Non-pigmented ciliary epithelial cell (primary cell): ENCODE data around the gene VSTM5.
A peak's percentile ranks its signal among the peaks of the same experiment; 100 is the strongest.
"Not testable (repeated sequence)": the region's sequence is repeated elsewhere in the genome, so short reads cannot be mapped to it uniquely, and the experiment has no call there.

Source experiments
- DNase-seq: peaks from one replicate; pipeline ENCODE4 v3.0.0-alpha.2; 2010; ENCODE audit warnings: low read depth

The VSTM5 gene, protein sequence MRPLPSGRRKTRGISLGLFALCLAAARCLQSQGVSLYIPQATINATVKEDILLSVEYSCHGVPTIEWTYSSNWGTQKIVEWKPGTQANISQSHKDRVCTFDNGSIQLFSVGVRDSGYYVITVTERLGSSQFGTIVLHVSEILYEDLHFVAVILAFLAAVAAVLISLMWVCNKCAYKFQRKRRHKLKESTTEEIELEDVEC

GRCh38 chr11:93850594-93851018 is at the start of gene VSTM5:
Gene VSTM5, minus strand, starts transcription at chr11:93850618. Its CDS starts 116 bp downstream, at chr11:93850502.
- DNase-seq: no peak

DNA sequence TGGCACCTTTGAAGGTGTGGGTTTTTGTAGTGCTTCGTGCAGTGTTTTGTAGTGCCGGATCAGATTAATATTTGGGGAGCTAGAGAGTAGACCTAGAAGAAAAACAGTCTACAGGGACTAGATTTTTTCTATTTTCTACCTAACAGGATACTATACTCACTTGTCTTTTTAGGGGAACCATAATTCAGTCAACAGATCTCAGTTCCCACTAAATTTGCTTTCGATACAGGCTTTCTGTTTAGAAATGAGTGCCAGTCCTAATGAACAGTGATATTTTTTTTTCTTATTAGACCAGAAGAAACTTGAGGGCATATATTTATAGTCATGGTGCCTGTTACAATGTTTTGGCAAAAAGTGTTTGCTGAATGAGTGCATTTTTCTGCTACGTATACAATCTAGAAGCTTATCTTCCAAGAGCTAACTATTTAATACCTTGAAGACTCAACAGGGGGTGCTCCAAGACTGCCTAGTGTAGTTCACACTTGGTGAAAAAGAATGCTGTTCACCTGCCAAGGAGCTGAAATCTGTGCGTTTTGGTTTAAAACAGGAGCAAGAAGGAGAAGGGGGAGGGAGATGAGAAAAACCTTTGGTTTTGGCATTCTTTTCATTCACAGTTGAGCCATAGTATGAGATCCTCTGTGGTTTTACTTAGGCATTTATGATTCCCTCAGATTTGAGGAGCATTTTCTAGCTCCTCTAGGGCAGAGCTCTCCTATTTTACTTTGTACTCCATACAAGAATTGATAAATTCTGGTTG is 44.9 kb upstream of the VSTM5 start:
- DNase-seq: peak; percentile 55

DNA sequence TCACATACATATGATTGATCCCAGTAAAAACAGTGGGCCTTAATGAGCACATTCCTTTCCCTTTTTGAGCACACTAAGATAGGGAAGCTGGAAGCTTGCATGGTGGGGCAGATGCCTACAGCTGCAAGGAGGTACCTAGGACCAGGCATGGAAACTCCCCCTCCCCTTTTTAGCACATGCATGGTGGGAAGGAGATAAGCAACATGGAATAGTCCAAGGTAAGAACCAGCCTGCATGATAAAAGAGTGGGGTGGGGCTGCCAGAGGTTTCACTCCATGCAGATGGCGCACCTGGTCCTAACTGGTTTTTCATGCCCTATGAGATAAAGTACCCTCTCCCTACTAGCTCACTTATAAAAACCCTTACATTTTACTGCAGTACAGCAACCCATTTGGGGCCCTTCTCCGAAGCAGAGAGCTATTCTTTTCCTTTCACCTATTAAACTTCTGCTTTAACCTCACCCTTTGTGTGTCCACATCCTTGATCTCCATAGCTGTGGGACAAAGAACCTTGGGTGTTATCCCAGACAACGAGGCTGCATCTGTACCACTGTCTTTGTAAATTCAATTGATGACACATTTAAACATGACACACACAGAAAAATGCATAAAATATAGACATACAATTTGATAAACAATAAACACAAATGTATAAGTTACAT is 40.1 kb upstream of the VSTM5 start:
- DNase-seq: no peak

- no peak for DNase-seq
Observed at GRCh38 chr11:93887111-93887510, 36.7 kb upstream of the VSTM5 start.

- not testable (repeated sequence) for DNase-seq
Observed at GRCh38 chr11:93879114-93879513, 28.7 kb upstream of the VSTM5 start.

- DNase-seq: no peak
Observed at GRCh38 chr11:93875637-93876036, 25.2 kb upstream of the VSTM5 start.

DNA sequence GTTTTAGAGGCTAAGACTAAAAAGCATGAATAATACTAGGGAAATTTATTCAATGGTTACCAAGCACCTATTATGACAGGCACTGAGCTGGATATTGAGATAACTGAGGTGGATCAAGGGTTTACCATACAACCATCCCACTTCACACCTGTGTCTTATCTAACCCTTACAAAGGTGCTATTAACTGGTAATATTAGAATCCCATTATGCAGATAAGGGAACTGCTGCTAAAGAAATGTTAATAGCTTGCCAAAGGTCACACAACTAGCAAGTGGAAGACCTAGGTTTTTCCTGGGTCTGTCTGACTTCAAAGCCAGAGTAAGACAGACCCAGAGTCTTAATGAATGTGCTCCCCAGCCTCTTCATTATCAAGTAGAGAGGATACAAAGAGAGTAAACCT is 21.1 kb upstream of the VSTM5 start:
- DNase-seq: no peak

- DNase-seq: no peak
Observed at GRCh38 chr11:93870616-93871015, 20.2 kb upstream of the VSTM5 start.

DNA sequence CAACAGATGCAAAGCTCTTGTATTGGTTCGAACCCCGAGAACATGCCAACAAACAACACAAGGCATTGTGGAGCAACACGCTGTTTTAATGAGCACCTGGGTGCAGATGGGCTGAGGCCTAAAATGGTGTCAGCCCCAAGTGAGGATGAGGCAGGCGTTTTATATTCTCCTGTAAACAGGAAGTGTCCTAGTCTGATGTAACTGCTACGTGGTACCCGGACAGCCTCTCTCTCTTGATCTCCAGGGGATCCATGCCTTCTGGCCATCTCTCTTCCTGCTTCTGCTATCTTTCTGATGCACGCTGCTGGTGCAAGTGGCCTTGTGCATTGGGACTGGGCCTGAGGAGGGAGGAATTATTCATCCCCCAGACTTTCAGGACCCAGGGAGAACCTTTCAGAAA is 19.4 kb upstream of the VSTM5 start:
- DNase-seq: no peak

DNA sequence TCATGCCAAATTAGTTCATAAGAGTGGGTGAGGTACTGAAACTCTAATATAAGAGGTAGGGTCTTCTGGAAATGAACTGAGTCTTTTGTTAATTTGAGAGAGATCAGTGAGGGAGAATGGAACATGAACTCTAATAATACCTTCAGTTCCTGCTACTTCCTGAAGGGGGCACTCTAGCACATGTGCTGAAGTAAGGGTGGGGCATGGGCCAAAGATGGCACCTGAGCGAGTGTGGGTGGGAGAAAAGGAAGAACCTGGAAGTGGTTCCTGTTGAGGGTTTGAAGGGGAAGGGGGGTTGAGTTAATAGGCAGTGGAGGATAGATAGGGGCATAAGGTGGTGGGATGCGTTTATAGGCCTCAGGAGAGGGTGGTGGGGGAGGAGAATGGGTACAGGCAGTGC is 18.0 kb upstream of the VSTM5 start:
- DNase-seq: not testable (repeated sequence)

- DNase-seq: no peak
Observed at GRCh38 chr11:93861808-93862207, 11.4 kb upstream of the VSTM5 start.

DNA sequence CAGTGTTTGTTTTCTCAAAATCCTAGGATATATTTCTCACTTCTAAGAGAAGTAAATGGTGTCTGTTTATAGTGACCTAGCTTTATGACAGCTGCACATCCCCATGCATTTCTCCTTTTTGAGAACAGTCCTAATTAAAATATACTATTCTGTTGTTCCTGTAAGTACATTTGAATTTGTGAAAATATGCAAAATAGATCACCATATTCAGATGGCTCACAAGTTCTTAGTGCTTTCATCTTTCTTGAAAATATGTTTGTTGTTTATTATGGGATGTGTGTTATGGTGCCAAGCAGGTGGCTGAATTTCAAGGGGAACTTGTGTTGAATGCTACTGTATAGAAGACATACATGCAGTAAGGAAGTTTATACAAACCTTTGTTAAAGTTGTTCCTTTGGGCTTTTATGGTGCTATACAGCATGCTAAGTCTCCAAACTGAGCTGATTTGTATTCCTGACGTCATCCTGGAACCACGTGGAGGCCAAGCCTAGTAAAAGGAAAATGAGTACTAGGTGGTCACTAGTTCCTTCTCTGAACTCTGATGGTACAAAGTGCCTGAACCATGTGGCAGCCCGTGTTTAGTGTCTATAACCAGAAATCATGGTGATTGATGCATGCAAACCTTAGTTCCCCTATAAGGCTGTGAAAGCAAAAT is 7.8 kb upstream of the VSTM5 start:
- no peak for DNase-seq

GRCh38 chr11:93857413-93858120 is 7.1 kb upstream of the VSTM5 start:
- no peak for DNase-seq

GRCh38 chr11:93852242-93852641 is 1.8 kb upstream of the VSTM5 start:
- DNase-seq: no peak

- no peak for DNase-seq
Observed at GRCh38 chr11:93849751-93850593, 446 bp downstream of the VSTM5 start.

- no peak for DNase-seq
Observed at GRCh38 chr11:93849201-93849600, 1.2 kb downstream of the VSTM5 start.

GRCh38 chr11:93846411-93846810 is 4.0 kb downstream of the VSTM5 start:
- peak; percentile 11 for DNase-seq

- no peak for DNase-seq
Observed at GRCh38 chr11:93845181-93846092, 5.0 kb downstream of the VSTM5 start.

DNA sequence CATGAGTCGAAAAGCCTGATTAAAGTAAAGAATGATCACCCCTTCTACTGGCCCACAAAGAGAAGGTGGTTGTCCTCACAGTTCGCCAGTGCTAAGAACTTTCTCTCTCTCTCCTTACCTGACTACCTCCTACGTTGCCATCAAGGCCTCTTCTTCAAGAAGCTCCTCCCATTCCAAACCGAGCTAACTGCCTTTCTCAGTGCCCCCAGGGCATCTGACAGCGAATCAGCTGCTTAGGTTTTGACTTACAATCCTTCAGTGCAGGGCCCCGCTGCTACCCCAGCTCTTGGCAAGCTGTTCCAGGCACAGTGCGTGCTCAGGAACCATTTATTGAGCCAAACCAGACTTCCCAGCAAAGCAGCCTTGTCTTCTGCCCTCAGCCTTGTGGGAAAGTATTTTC is 5.8 kb downstream of the VSTM5 start:
- DNase-seq: no peak

- no peak for DNase-seq
Observed at GRCh38 chr11:93843906-93844305, 6.5 kb downstream of the VSTM5 start.
